K562 (cell line): Measurements from ENCODE around the gene PTH2. TPM values are rescaled to one million over a fixed set of nuclear protein-coding genes. Genes with fewer than 3 reads are reported as not detected.

Experiments
- CHD4 ChIP-seq: fragments of 200-600 bp; sonication (generic); IDR thresholded peaks from 3 replicates; pipeline ENCODE4 v1.6.1; 2012; ENCODE audit warnings: low read depth, mild to moderate bottlenecking, mixed read lengths, low read length, inconsistent platforms; ENCODE audit not compliant: insufficient read depth, insufficient replicate concordance, poor library complexity, severe bottlenecking
- CREB3 ChIP-seq: fragments of 450-650 bp; conservative IDR thresholded peaks from 2 replicates; pipeline ENCODE4 v1.6.1; 2016; ENCODE audit warnings: missing genetic modification characterization, low read depth, mild to moderate bottlenecking, missing compliant biosample characterization, moderate library complexity
- CREM ChIP-seq: IDR thresholded peaks from 2 replicates; pipeline ENCODE4 v1.6.1; 2014; ENCODE audit warnings: antibody characterized with exemption, low read depth
- ELF1 ChIP-seq: fragments of 200-800 bp; sonication (Bioruptor generic); IDR thresholded peaks from 2 replicates; pipeline ENCODE4 v1.6.1; 2016; ENCODE audit warnings: missing genetic modification characterization, missing compliant biosample characterization
- KDM5B ChIP-seq: fragments of 200-600 bp; sonication (generic); IDR thresholded peaks from 2 replicates; pipeline ENCODE4 v1.6.1; 2012; ENCODE audit warnings: low read depth, mild to moderate bottlenecking, moderate library complexity, low read length, control low read depth, inconsistent platforms; ENCODE audit not compliant: insufficient replicate concordance
- PRDM10 ChIP-seq: fragments of 450-650 bp; IDR thresholded peaks from 2 replicates; pipeline ENCODE4 v1.6.1; 2018; ENCODE audit not compliant: partially characterized antibody
- RAD51 ChIP-seq: fragments of 450-650 bp; IDR thresholded peaks from 2 replicates; pipeline ENCODE4 v1.7.1; 2016; ENCODE audit warnings: low read depth, mild to moderate bottlenecking, borderline replicate concordance
- RBM15 ChIP-seq: fragments of 200-400 bp; formaldehyde crosslinking; IDR thresholded peaks from 2 replicates; pipeline ENCODE4 v1.6.1; 2018; ENCODE audit warnings: mild to moderate bottlenecking, low read length, moderate library complexity; ENCODE audit not compliant: insufficient read depth
- SMAD4 ChIP-seq: fragments of 250-450 bp; sonication (Bioruptor Pico); conservative IDR thresholded peaks from 2 replicates; pipeline ENCODE4 v1.8.0; 2021; ENCODE audit warnings: inconsistent platforms, mild to moderate bottlenecking, moderate library complexity
- SRSF9 ChIP-seq: fragments of 200-400 bp; formaldehyde crosslinking; IDR thresholded peaks from 2 replicates; pipeline ENCODE4 v1.6.1; 2017; ENCODE audit warnings: low read depth, low read length, borderline replicate concordance
- STAT5A ChIP-seq: IDR thresholded peaks from 2 replicates; pipeline ENCODE4 v1.6.1; 2012; ENCODE audit warnings: low read length, inconsistent platforms, borderline replicate concordance
- THRB ChIP-seq: fragments of 450-650 bp; formaldehyde crosslinking; conservative IDR thresholded peaks from 2 replicates; pipeline ENCODE4 v1.4.0; 2022; ENCODE audit warnings: mild to moderate bottlenecking, missing genetic modification characterization
- ZC3H11A ChIP-seq: IDR thresholded peaks from 2 replicates; pipeline ENCODE4 v1.6.1; 2012; ENCODE audit warnings: low read depth, low read length, improper control_type of control experiment
- ZFPM2 ChIP-seq: fragments of 250-450 bp; sonication (Bioruptor Pico); IDR thresholded peaks from 2 replicates; pipeline ENCODE4 v1.5.1; 2022; ENCODE audit warnings: mild to moderate bottlenecking
- ZNF134 ChIP-seq: fragments of 250-450 bp; sonication (Bioruptor Pico); conservative IDR thresholded peaks from 2 replicates; pipeline ENCODE4 v1.4.0; 2020
- ZNF316 ChIP-seq: fragments of 450-650 bp; IDR thresholded peaks from 2 replicates; pipeline ENCODE4 v1.6.1; 2016
- ZZZ3 ChIP-seq: fragments of 450-650 bp; IDR thresholded peaks from 2 replicates; pipeline ENCODE4 v1.6.1; 2016; ENCODE audit warnings: antibody characterized with exemption, mild to moderate bottlenecking, moderate library complexity
- polyA plus RNA-seq, 8 experiments: library from polyadenylated mRNA; depleted of rRNA in 4 of 8; stranded (reverse) in 5 of 8; unstranded in 3 of 8; fragments of >200 nt; fragmentation: Nextera tagmentation in 2 of 8; fragmentation: Illumina TruSeq in 1 of 8; extraction: Ambion mirVana in 2 of 8; extraction: Trizol in 1 of 8; gene quantifications; 2 replicates each; pipeline versions ENCODE4 v1.2.1 to v1.2.3, GENCODE V29; 2011 to 2014; ENCODE audit warnings: inconsistent platforms in 1 of 8, missing spikeins in 1 of 8
- total RNA-seq, 7 experiments: library from RNA; depleted of rRNA in 6 of 7; stranded (reverse); fragments of >200 nt in 6 of 7; fragmentation: Illumina TruSeq in 2 of 7; extraction: Trizol in 2 of 7; gene quantifications; 2 replicates each; pipeline versions ENCODE4 v1.2.1 to v1.2.3, GENCODE V29; 2011 to 2021; ENCODE audit warnings: low replicate concordance in 1 of 7

PTH2 gene
- total and polyA plus RNA-seq, 9 of the 15 experiments (the other 6 are each of a cell fraction or from before 2014, with no cell fraction given) = 1.3 TPM; not detected in 8

- TF ChIP-seq RBM15 (no peak), CHD4 (no peak), CREB3 (tag) (no peak), CREM (no peak), ZFPM2 (CRISPR knock-in tag) (no peak), ZNF316 (no peak), ZZZ3 (no peak), ZNF134 (CRISPR knock-in tag) (no peak), PRDM10 (peak; percentile 86), THRB (CRISPR knock-in tag) (0 out of 2 replicates have a peak, but pooled peaks have one; percentile 13), SMAD4 (no peak), ZC3H11A (no peak), STAT5A (no peak), ELF1 (tag) (no peak), RAD51 (no peak), KDM5B (peak; percentile 1), SRSF9 (no peak)
Measured at GRCh38 chr19:49431330-49431749, 8.1 kb upstream of the PTH2 start (continued).
